Endothelial cell (in vitro differentiated cells): ENCODE results near the gene NMNAT3. TPM values are rescaled to one million over a fixed set of nuclear protein-coding genes. Genes with fewer than 3 reads are reported as not detected.
A peak's percentile ranks its signal among the peaks of the same experiment; 100 is the strongest.

ENCODE experiments used
- DNase-seq: peaks from one replicate; pipeline ENCODE4 v3.0.0; 2021; ENCODE audit warnings: low spot score
- H3K27ac Mint-ChIP-seq: one replicate; pipeline ENCODE4 v1.8.0; 2021; ENCODE audit warnings: mixed read lengths, inconsistent platforms; ENCODE audit not compliant: unreplicated experiment
- H3K27me3 Mint-ChIP-seq: one replicate; pipeline ENCODE4 v1.8.0; 2021; ENCODE audit warnings: mild to moderate bottlenecking, moderate library complexity, mixed read lengths, inconsistent platforms; ENCODE audit not compliant: unreplicated experiment
- H3K36me3 Mint-ChIP-seq: one replicate; pipeline ENCODE4 v1.8.0; 2021; ENCODE audit warnings: mild to moderate bottlenecking, low read depth, mixed read lengths, inconsistent platforms; ENCODE audit not compliant: unreplicated experiment
- H3K4me1 Mint-ChIP-seq: one replicate; pipeline ENCODE4 v1.8.0; 2021; ENCODE audit warnings: mild to moderate bottlenecking, mixed read lengths, inconsistent platforms; ENCODE audit not compliant: unreplicated experiment
- H3K4me3 Mint-ChIP-seq: one replicate; pipeline ENCODE4 v1.8.0; 2021; ENCODE audit warnings: mild to moderate bottlenecking, mixed read lengths, inconsistent platforms; ENCODE audit not compliant: unreplicated experiment
- H3K9me3 Mint-ChIP-seq: one replicate; pipeline ENCODE4 v1.8.0; 2021; ENCODE audit warnings: mixed read lengths, inconsistent platforms; ENCODE audit not compliant: unreplicated experiment
- CTCF ChIP-seq: fragments of 200-600 bp; sonication (generic); IDR thresholded peaks from one replicate; pipeline ENCODE4 v1.5.0; 2021; ENCODE audit warnings: antibody characterized with exemption; ENCODE audit not compliant: unreplicated experiment
- total RNA-seq: library from RNA; stranded (reverse); fragmentation: NEBNext Ultra II Directional; extraction: Animal tissue kit (Norgen Biotek cat#: 25700); gene quantifications from one replicate; pipeline ENCODE4 v1.2.1, GENCODE V29; 2021; ENCODE audit not compliant: unreplicated experiment

NMNAT3 gene
- total RNA-seq, 1 donor from 2014 or later: 0.62 TPM

GRCh38 chr3:139574026-139574947 lies 103.5 kb downstream of the NMNAT3 start:
- Mint-ChIP-seq H3K27me3 (no peaks in the 10 kb centered on the region), H3K27ac (no peak overlapping the region), H3K4me3 (no peak overlapping the region), H3K9me3 (peaks cover 11% of the 10 kb centered on the region), H3K36me3 (peaks cover 17% of the 10 kb centered on the region), H3K4me1 (no peaks in the 10 kb centered on the region)
- no peak for DNase-seq
- TF ChIP-seq CTCF: no peak

- Mint-ChIP-seq H3K27me3 (no peaks in the 10 kb centered on the region), H3K36me3 (peaks cover 17% of the 10 kb centered on the region), H3K4me3 (no peak overlapping the region), H3K9me3 (peaks cover 11% of the 10 kb centered on the region), H3K27ac (no peak overlapping the region), H3K4me1 (no peaks in the 10 kb centered on the region)
- DNase-seq: no peak
- no peak for TF ChIP-seq CTCF
Measured at GRCh38 chr3:139572847-139573672, 104.7 kb downstream of the NMNAT3 start.

DNA sequence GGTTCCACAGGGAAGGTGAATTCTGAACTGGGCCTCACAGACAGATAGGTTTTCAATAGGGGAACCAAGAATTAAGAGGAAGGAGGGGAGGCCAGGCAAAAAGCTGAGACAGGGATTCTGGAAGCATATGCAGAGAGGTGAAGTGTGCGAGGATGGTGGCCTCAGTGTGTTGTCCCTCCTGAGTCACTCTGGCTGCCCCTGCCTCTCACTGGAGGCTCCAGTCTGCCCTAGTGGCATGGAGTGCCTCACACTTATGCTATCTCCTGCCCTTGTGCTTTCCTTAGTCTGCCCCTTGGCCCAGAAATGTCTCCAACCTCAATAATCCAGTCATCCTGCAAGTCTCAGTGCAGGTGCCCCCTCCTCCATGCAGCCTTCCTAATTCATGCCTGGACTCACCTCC lies 106.1 kb downstream of the NMNAT3 start:
- DNase-seq: no peak
- H3K27ac Mint-ChIP-seq: no peak overlapping the region
- TF ChIP-seq CTCF: no peak
- H3K36me3 Mint-ChIP-seq: peaks cover 17% of the 10 kb centered on the region
- H3K9me3 Mint-ChIP-seq: peaks cover 11% of the 10 kb centered on the region
- H3K4me3 Mint-ChIP-seq: no peak overlapping the region
- no peaks in the 10 kb centered on the region for H3K4me1 Mint-ChIP-seq
- H3K27me3 Mint-ChIP-seq: no peaks in the 10 kb centered on the region

DNA sequence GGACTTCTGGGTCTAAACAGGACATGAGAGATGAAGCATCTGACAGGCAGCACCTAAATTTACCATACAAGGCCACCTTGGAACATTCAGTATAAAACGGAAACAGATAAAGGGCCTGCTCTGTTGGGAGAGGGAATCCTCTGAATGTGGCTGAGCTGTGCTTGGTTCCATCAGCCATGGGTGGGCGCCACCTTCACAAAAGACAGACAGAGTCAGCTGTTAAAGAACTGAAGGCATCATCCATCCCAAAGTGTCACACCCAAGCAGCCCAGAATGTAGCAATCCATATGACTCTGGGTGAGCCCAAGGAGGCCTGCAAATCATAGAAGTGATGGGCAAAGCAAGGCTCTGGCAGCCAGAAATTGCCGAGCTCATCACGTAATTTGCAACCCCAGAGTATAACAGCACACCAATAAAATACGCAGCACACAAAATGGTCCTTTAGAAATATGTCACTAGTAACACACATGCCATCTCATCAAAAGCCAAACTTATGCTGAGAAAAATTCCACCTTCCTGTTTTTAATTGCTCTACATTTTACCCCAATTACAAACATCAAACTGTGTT lies 113.4 kb downstream of the NMNAT3 start:
- peak; percentile 21 for TF ChIP-seq CTCF
- no peak overlapping the region for H3K4me3 Mint-ChIP-seq
- no peaks in the 10 kb centered on the region for H3K36me3 Mint-ChIP-seq
- peak; percentile 22 for DNase-seq
- H3K27me3 Mint-ChIP-seq: no peaks in the 10 kb centered on the region
- H3K27ac Mint-ChIP-seq: no peak overlapping the region
- H3K4me1 Mint-ChIP-seq: no peaks in the 10 kb centered on the region
- H3K9me3 Mint-ChIP-seq: no peaks in the 10 kb centered on the region
